Caco-2 (cell line): ENCODE measurements around the gene GUSB. TPM values are rescaled to one million over a fixed set of nuclear protein-coding genes. Genes with fewer than 3 reads are reported as not detected.
"Not testable (repeated sequence)": the region's sequence is repeated elsewhere in the genome, so short reads cannot be mapped to it uniquely, and the experiment has no call there.

Experiments
- BruUV-seq: library from RNA; stranded (reverse); fragments of 400-500 nt; replicated peaks from 2 replicates; lab custom pipeline; 2021; lab: Mats Ljungman, UMichigan
- CTCF ChIA-PET: fragments of 300-600 bp; sonication (Branson Sonifier 250); formaldehyde crosslinking; loops from one replicate; lab custom pipeline; 2022; ENCODE audit warnings: antibody characterized with exemption; lab: Charles Lee
- POLR2A ChIA-PET: fragments of 300-600 bp; sonication (Branson Sonifier 250); formaldehyde crosslinking; loops from one replicate; lab custom pipeline; 2022; ENCODE audit warnings: antibody characterized with exemption; lab: Charles Lee
- DNase-seq, 2 experiments: peaks; one replicate each; pipeline versions ENCODE4 v3.0.0 to v3.0.0-alpha.2; 2020 to 2022
- H3K27me3 ChIP-seq: replicated peaks from 2 replicates; pipeline ENCODE4 v1.6.0; 2011; ENCODE audit warnings: low read length; ENCODE audit not compliant: control insufficient read depth, insufficient read depth
- H3K36me3 ChIP-seq: 2 replicates; pipeline ENCODE4 v1.5.1; 2011; ENCODE audit warnings: low read length; ENCODE audit not compliant: control insufficient read depth, insufficient read depth
- H3K4me1 ChIP-seq: fragments of 250-450 bp; sonication (Bioruptor Pico); 2 replicates; pipeline ENCODE4 v1.5.1; 2020; ENCODE audit warnings: mild to moderate bottlenecking
- H3K4me3 ChIP-seq: 2 replicates; pipeline ENCODE4 v1.5.1; 2011; ENCODE audit warnings: low read depth, mild to moderate bottlenecking, control low read depth, low read length
- H3K9me3 ChIP-seq: fragments of 250-450 bp; sonication (Bioruptor Pico); 2 replicates; pipeline ENCODE4 v1.5.1; 2020; ENCODE audit warnings: mild to moderate bottlenecking, moderate library complexity
- H3K27ac Mint-ChIP-seq: one replicate; pipeline ENCODE4 v1.8.0; 2022; ENCODE audit warnings: mixed read lengths; ENCODE audit not compliant: unreplicated experiment
- H3K27me3 Mint-ChIP-seq: one replicate; pipeline ENCODE4 v1.8.0; 2022; ENCODE audit warnings: mixed read lengths; ENCODE audit not compliant: insufficient read depth, unreplicated experiment
- H3K36me3 Mint-ChIP-seq: one replicate; pipeline ENCODE4 v1.8.0; 2022; ENCODE audit warnings: mild to moderate bottlenecking, mixed read lengths; ENCODE audit not compliant: insufficient read depth, unreplicated experiment
- H3K4me1 Mint-ChIP-seq: one replicate; pipeline ENCODE4 v1.8.0; 2022; ENCODE audit warnings: low read depth, mixed read lengths; ENCODE audit not compliant: unreplicated experiment
- H3K4me3 Mint-ChIP-seq: one replicate; pipeline ENCODE4 v1.8.0; 2022; ENCODE audit warnings: mild to moderate bottlenecking, moderate library complexity, mixed read lengths; ENCODE audit not compliant: unreplicated experiment
- H3K9me3 Mint-ChIP-seq: one replicate; pipeline ENCODE4 v1.8.0; 2022; ENCODE audit warnings: mixed read lengths; ENCODE audit not compliant: unreplicated experiment
- intact Hi-C: fragments of 100-400 bp; cut with micrococcal nuclease; formaldehyde crosslinking; loops from one replicate; pipeline ENCODE4 v1.10.0; 2022; ENCODE audit not compliant: unreplicated experiment
- total RNA-seq: library from RNA; stranded (reverse); gene quantifications from 2 replicates; pipeline ENCODE4 v1.2.3, GENCODE V29; 2022
- TF ChIP-seq, protein P1 (sequence below), 2 experiments: fragments of 200-600 bp in 1 of 2; IDR thresholded peaks; 1 replicate in 1 of 2; 2 replicates in 1 of 2; pipeline versions ENCODE4 v1.5.1 to v1.8.0; 2011 to 2022; ENCODE audit warnings: antibody characterized with exemption in 1 of 2, control low read depth in 1 of 2, inconsistent platforms in 1 of 2, low read depth in 1 of 2, low read length in 1 of 2, mild to moderate bottlenecking in 1 of 2, moderate library complexity in 1 of 2; ENCODE audit not compliant: insufficient read depth in 1 of 2, severe bottlenecking in 1 of 2, unreplicated experiment in 1 of 2

GUSB gene
- total RNA-seq, 1 experiment from 2014 or later = 71.3 TPM

GRCh38 chr7:66000823-66001417 is 18.9 kb upstream of the GUSB start:
- H3K9me3 ChIP-seq, H3K9me3 Mint-ChIP-seq, H3K36me3 ChIP-seq, H3K36me3 Mint-ChIP-seq, intact Hi-C loops, CTCF ChIA-PET, H3K4me3 ChIP-seq, H3K4me3 Mint-ChIP-seq, BruUV-seq, H3K27me3 ChIP-seq, DNase-seq, H3K27me3 Mint-ChIP-seq, H3K27ac Mint-ChIP-seq, POLR2A ChIA-PET: not testable (repeated sequence)
- H3K4me1 ChIP-seq = peaks cover 16% of the 10 kb centered on the region; the same call in 1 of the 2 replicates
- H3K4me1 Mint-ChIP-seq = peaks cover 16% of the 10 kb centered on the region

DNA sequence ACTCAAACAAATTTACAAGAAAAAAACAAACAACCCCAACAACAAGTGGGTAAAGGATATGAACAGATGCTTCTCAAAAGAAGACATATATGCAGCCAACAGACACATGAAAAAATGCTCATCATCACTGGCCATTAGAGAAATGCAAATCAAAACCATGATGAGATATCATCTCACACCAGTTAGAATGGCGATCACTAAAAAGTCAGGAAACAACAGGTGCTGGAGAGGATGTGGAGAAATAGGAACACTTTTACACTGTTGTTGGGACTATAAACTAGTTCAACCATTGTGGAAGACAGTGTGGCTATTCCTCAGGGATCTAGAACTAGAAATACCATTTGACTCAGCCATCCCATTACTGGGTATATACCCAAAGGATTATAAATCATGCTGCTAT is 13.0 kb upstream of the GUSB start:
- H3K36me3 ChIP-seq, CTCF ChIA-PET, POLR2A ChIA-PET, H3K27me3 Mint-ChIP-seq, H3K27ac Mint-ChIP-seq, H3K9me3 ChIP-seq, H3K4me1 ChIP-seq, H3K4me3 ChIP-seq, H3K27me3 ChIP-seq, H3K36me3 Mint-ChIP-seq, intact Hi-C loops, H3K4me3 Mint-ChIP-seq, BruUV-seq, DNase-seq, H3K9me3 Mint-ChIP-seq, H3K4me1 Mint-ChIP-seq: not testable (repeated sequence)

GRCh38 chr7:65992526-65992925 is 10.5 kb upstream of the GUSB start:
- H3K4me3 Mint-ChIP-seq = no peak overlapping the region
- H3K27me3 Mint-ChIP-seq = no peaks in the 10 kb centered on the region
- DNase-seq = no peak
- no peaks in the 10 kb centered on the region for H3K4me1 Mint-ChIP-seq
- no peak overlapping the region for H3K4me3 ChIP-seq
- no peaks in the 10 kb centered on the region for H3K9me3 ChIP-seq
- no peak overlapping the region for H3K27ac Mint-ChIP-seq
- no TSS peak for BruUV-seq
- CTCF ChIA-PET = no interaction called here
- H3K27me3 ChIP-seq = no peaks in the 10 kb centered on the region
- no peaks in the 10 kb centered on the region for H3K9me3 Mint-ChIP-seq
- no peaks in the 10 kb centered on the region for H3K36me3 ChIP-seq
- TF ChIP-seq, protein P1, sequence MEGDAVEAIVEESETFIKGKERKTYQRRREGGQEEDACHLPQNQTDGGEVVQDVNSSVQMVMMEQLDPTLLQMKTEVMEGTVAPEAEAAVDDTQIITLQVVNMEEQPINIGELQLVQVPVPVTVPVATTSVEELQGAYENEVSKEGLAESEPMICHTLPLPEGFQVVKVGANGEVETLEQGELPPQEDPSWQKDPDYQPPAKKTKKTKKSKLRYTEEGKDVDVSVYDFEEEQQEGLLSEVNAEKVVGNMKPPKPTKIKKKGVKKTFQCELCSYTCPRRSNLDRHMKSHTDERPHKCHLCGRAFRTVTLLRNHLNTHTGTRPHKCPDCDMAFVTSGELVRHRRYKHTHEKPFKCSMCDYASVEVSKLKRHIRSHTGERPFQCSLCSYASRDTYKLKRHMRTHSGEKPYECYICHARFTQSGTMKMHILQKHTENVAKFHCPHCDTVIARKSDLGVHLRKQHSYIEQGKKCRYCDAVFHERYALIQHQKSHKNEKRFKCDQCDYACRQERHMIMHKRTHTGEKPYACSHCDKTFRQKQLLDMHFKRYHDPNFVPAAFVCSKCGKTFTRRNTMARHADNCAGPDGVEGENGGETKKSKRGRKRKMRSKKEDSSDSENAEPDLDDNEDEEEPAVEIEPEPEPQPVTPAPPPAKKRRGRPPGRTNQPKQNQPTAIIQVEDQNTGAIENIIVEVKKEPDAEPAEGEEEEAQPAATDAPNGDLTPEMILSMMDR (IDR thresholded peaks at IDR 0.05; ENCODE audit: insufficient read depth in 1 of 2, low read depth in 1 of 2, low read length in 1 of 2, severe bottlenecking in 1 of 2, unreplicated experiment in 1 of 2) = no peak
- H3K4me1 ChIP-seq = no peaks in the 10 kb centered on the region
- intact Hi-C loops = no loop called here
- no peaks in the 10 kb centered on the region for H3K36me3 Mint-ChIP-seq
- POLR2A ChIA-PET = no interaction called here

- H3K4me1 Mint-ChIP-seq, H3K9me3 Mint-ChIP-seq, POLR2A ChIA-PET, H3K27me3 ChIP-seq, H3K4me1 ChIP-seq, H3K4me3 Mint-ChIP-seq, DNase-seq, H3K4me3 ChIP-seq, intact Hi-C loops, H3K36me3 ChIP-seq, H3K27me3 Mint-ChIP-seq, CTCF ChIA-PET, H3K27ac Mint-ChIP-seq, H3K9me3 ChIP-seq, BruUV-seq, H3K36me3 Mint-ChIP-seq: not testable (repeated sequence)
These were observed 9.8 kb upstream of the GUSB start for GRCh38 chr7:65991829-65992228.
